Neural progenitor cell (in vitro differentiated cells): ENCODE results near the gene TRIM63. TPM values are rescaled to one million over a fixed set of nuclear protein-coding genes. Genes with fewer than 3 reads are reported as not detected.

ENCODE experiments used
- DNase-seq: peaks from one replicate; pipeline ENCODE4 v3.0.0-alpha.2; 2016; ENCODE audit warnings: low spot score
- H2AFZ ChIP-seq: fragments of 200-600 bp; sonication (generic); replicated peaks from 2 replicates; pipeline ENCODE4 v1.6.1; 2016; ENCODE audit warnings: antibody characterized with exemption
- H3F3A ChIP-seq: fragments of 200-600 bp; sonication (generic); 2 replicates; pipeline ENCODE4 v1.6.1; 2016; ENCODE audit warnings: antibody characterized with exemption, low read depth
- H3K27ac ChIP-seq: fragments of 200-600 bp; sonication (generic); 2 replicates; pipeline ENCODE4 v1.5.1; 2016; ENCODE audit warnings: mild to moderate bottlenecking
- H3K27me3 ChIP-seq: fragments of 200-600 bp; sonication (generic); 2 replicates; pipeline ENCODE4 v1.6.1; 2016; ENCODE audit warnings: mild to moderate bottlenecking, moderate library complexity
- H3K36me3 ChIP-seq: fragments of 200-600 bp; sonication (generic); 2 replicates; pipeline ENCODE4 v1.5.1; 2016
- H3K4me1 ChIP-seq: fragments of 200-600 bp; sonication (generic); 2 replicates; pipeline ENCODE4 v1.6.1; 2016; ENCODE audit warnings: mixed run types
- H3K4me2 ChIP-seq: fragments of 200-600 bp; sonication (generic); 2 replicates; pipeline ENCODE4 v1.6.1; 2016
- H3K4me3 ChIP-seq: fragments of 200-600 bp; sonication (generic); 2 replicates; pipeline ENCODE4 v1.5.1; 2016
- H3K79me2 ChIP-seq: fragments of 200-600 bp; sonication (generic); 2 replicates; pipeline ENCODE4 v1.6.1; 2016; ENCODE audit warnings: low read depth
- H3K9ac ChIP-seq: fragments of 200-600 bp; sonication (generic); 2 replicates; pipeline ENCODE4 v1.6.1; 2016
- H3K9me3 ChIP-seq: fragments of 200-600 bp; sonication (generic); 2 replicates; pipeline ENCODE4 v1.5.1; 2016; ENCODE audit warnings: low read depth
- H4K20me1 ChIP-seq: fragments of 200-600 bp; sonication (generic); 2 replicates; pipeline ENCODE4 v1.6.1; 2016; ENCODE audit warnings: low read depth
- H3K27ac Mint-ChIP-seq: 3 replicates; pipeline ENCODE4 v1.8.0; 2021; ENCODE audit warnings: mixed read lengths
- H3K27me3 Mint-ChIP-seq: 2 replicates; pipeline ENCODE4 v1.8.0; 2022; ENCODE audit warnings: low read depth, mild to moderate bottlenecking, inconsistent platforms, moderate library complexity, mixed read lengths; ENCODE audit not compliant: insufficient read depth
- H3K36me3 Mint-ChIP-seq: 3 replicates; pipeline ENCODE4 v1.8.0; 2021; ENCODE audit warnings: mixed read lengths
- H3K4me1 Mint-ChIP-seq: 3 replicates; pipeline ENCODE4 v1.8.0; 2021; ENCODE audit warnings: mixed read lengths
- H3K4me3 Mint-ChIP-seq: 3 replicates; pipeline ENCODE4 v1.8.0; 2021; ENCODE audit warnings: mild to moderate bottlenecking, moderate library complexity, mixed read lengths
- H3K9me3 Mint-ChIP-seq: 3 replicates; pipeline ENCODE4 v1.8.0; 2020; ENCODE audit warnings: mixed read lengths
- CTCF ChIP-seq: fragments of 200-600 bp; sonication (generic); IDR thresholded peaks from 2 replicates; pipeline ENCODE4 v1.5.1; 2017; ENCODE audit warnings: antibody characterized with exemption, mild to moderate bottlenecking
- EZH2 ChIP-seq: fragments of 200-600 bp; sonication (generic); IDR thresholded peaks from 2 replicates; pipeline ENCODE4 v1.6.1; 2017; ENCODE audit warnings: antibody characterized with exemption, mild to moderate bottlenecking, moderate library complexity
- EZH2phosphoT487 ChIP-seq: fragments of 200-600 bp; sonication (generic); IDR thresholded peaks from 2 replicates; pipeline ENCODE4 v1.6.1; 2017; ENCODE audit warnings: antibody characterized with exemption
- total RNA-seq: library from RNA; depleted of rRNA; stranded (reverse); fragments of >200 nt; gene quantifications from 2 replicates; pipeline ENCODE4 v1.2.3, GENCODE V29; 2015; ENCODE audit warnings: low replicate concordance

Gene TRIM63
- total RNA-seq, result not detected in 2 replicates

- Mint-ChIP-seq H3K36me3 (no peaks in the 10 kb centered on the region), H3K4me3 (peak within 1 kb of the TSS; percentile 45), H3K27ac (no peak within 1 kb of the TSS), H3K27me3 (peaks cover 11% of the 10 kb centered on the region), H3K4me1 (peaks cover 4% of the 10 kb centered on the region), H3K9me3 (no peaks in the 10 kb centered on the region)
- no peaks in the 10 kb centered on the region for H3K36me3 ChIP-seq
- no peak for DNase-seq
- H3K79me2 ChIP-seq, result no peaks in the 10 kb centered on the region
- no peaks in the 10 kb centered on the region for H3K27me3 ChIP-seq
- no peaks in the 10 kb centered on the region for H3K9me3 ChIP-seq
- H3K4me1 ChIP-seq, result no peaks in the 10 kb centered on the region
- H4K20me1 ChIP-seq, result no peaks in the 10 kb centered on the region
- no peaks in the 10 kb centered on the region for H3F3A ChIP-seq
- no peak within 1 kb of the TSS for H2AFZ ChIP-seq
- TF ChIP-seq CTCF, result no peak
- no peak for TF ChIP-seq EZH2phosphoT487
- TF ChIP-seq EZH2, result no peak
- no peak within 1 kb of the TSS for H3K27ac ChIP-seq
- H3K9ac ChIP-seq, result no peak within 1 kb of the TSS
- H3K4me2 ChIP-seq, result no peak within 1 kb of the TSS
- H3K4me3 ChIP-seq, result no peak within 1 kb of the TSS
Observed at GRCh38 chr1:26067432-26067911, at the start of gene TRIM63. Gene TRIM63 (minus strand): TSS chr1:26067630. CDS start chr1:26067494, 136 bp downstream.

GRCh38 chr1:26114165-26114927, 46.9 kb upstream of the TRIM63 start:
- Histone ChIP-seq H3K79me2 (peaks cover 31% of the 10 kb centered on the region), H3K27ac (no peak overlapping the region), H2AFZ (no peak overlapping the region), H3K36me3 (peaks cover 7% of the 10 kb centered on the region), H3K4me3 (no peak overlapping the region), H3F3A (peaks cover 14% of the 10 kb centered on the region), H3K9me3 (no peaks in the 10 kb centered on the region), H4K20me1 (peaks cover 14% of the 10 kb centered on the region), H3K27me3 (peaks cover 10% of the 10 kb centered on the region), H3K4me2 (no peak overlapping the region), H3K9ac (no peak overlapping the region), H3K4me1 (peaks cover 14% of the 10 kb centered on the region)
- DNase-seq, result no peak
- Mint-ChIP-seq H3K4me3 (no peak overlapping the region), H3K27me3 (peaks cover 12% of the 10 kb centered on the region), H3K4me1 (peaks cover 18% of the 10 kb centered on the region), H3K9me3 (no peaks in the 10 kb centered on the region), H3K27ac (no peak overlapping the region), H3K36me3 (peaks cover 16% of the 10 kb centered on the region)
- no peak for TF ChIP-seq EZH2phosphoT487
- no peak for TF ChIP-seq CTCF
- TF ChIP-seq EZH2, result no peak

GRCh38 chr1:26112407-26112775, 45.0 kb upstream of the TRIM63 start:
- H3K4me1 Mint-ChIP-seq, result peaks cover 18% of the 10 kb centered on the region
- peaks cover 10% of the 10 kb centered on the region for H3K27me3 ChIP-seq
- H3K4me1 ChIP-seq, result peaks cover 14% of the 10 kb centered on the region
- peak overlapping the region; percentile 87 for H3K27ac Mint-ChIP-seq
- H3K36me3 Mint-ChIP-seq, result peaks cover 12% of the 10 kb centered on the region
- peaks cover 14% of the 10 kb centered on the region for H3F3A ChIP-seq
- peaks cover 12% of the 10 kb centered on the region for H3K27me3 Mint-ChIP-seq
- no peaks in the 10 kb centered on the region for H3K9me3 Mint-ChIP-seq
- no peaks in the 10 kb centered on the region for H3K36me3 ChIP-seq
- H3K9ac ChIP-seq, result peak overlapping the region; percentile 66
- H3K4me3 ChIP-seq, result peak overlapping the region; percentile 94
- peaks cover 31% of the 10 kb centered on the region for H3K79me2 ChIP-seq
- H4K20me1 ChIP-seq, result peaks cover 14% of the 10 kb centered on the region
- TF ChIP-seq CTCF (no peak), EZH2phosphoT487 (no peak), EZH2 (no peak)
- H2AFZ ChIP-seq, result peak overlapping the region; percentile 94
- no peaks in the 10 kb centered on the region for H3K9me3 ChIP-seq
- peak overlapping the region; percentile 91 for H3K4me2 ChIP-seq
- no peak for DNase-seq
- H3K4me3 Mint-ChIP-seq, result peak overlapping the region; percentile 91
- H3K27ac ChIP-seq, result peak overlapping the region; percentile 90
